GM19467 (cell line): Measurements from ENCODE around the gene CASP2.

Source experiments
- ATAC-seq: cut with Tn5 transposase; IDR thresholded peaks from one replicate; pipeline ENCODE4 v1.9.1; 2021; ENCODE audit warnings: mild to moderate bottlenecking, moderate library complexity; ENCODE audit not compliant: unreplicated experiment

Gene CASP2

DNA sequence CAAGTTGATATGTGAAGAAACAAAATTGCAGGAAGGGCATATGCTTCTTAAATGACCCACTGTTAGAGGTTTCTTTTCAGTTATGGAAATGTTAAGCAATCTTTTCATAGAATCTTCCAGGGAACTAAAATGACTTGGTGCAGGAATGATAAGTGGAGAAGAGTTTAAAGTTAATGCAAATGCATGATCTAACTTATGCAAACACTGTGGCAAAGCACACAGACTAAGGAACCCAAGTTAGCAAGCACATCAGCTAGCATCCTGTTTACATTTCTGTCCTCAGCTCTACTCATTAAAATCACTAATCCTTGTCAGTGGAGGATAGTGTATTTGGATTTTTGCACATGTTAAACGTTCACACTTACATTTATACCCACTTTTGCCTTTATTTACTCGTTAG lies 37.1 kb downstream of the CASP2 start:
- peak; percentile 52 for ATAC-seq

GRCh38 chr7:143327903-143328302 lies 39.8 kb downstream of the CASP2 start:
- ATAC-seq = no peak

- no peak for ATAC-seq
Observed at GRCh38 chr7:143329471-143330170, 41.5 kb downstream of the CASP2 start.

DNA sequence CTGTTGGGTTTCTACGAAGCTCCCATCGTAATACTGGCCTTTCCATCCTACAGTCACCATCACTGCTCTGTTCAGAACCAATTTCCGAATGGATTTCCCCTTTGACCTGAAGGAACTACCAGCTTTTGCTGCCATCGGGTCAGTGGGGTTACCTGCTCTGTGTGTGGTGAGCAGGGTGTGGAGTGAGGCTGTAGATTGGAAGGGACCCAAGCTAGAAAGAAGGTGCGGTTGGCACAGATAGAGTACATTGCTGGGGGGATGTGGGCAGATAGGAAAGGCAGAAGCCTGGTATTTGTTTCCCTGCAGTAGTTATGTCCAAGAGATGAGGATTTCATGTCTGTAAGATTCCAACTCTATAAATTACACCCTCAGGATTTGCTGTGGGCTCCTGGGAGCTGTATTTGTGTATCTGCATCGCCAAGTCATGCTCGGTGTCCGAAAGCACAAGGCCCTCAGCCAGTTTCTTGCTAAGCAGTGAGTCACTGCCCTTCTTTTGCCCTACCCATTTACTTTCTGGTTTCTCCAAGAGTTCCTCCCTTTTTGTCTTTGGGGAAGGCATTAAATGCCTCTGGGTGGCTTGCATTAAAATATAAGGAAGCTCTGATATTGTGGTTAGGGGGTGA lies 43.1 kb downstream of the CASP2 start:
- ATAC-seq = no peak

DNA sequence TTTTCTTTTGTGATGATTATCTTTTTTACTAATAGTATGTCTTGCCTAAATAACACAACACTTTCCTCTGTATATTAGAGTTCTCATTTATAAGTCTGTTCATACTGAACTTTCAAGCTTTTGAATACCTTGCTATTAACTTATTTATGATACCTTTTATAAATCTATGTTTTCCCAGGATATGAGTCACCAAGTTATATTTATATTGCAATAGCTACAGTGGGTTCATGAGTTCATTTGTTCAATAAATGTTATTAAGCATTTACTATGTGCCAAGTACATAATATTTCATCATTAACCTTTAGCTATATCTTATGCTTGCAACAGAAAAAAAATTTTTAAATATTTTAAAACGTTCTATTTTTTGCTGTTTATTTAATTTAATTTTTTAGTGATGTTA lies 46.1 kb downstream of the CASP2 start:
- no peak for ATAC-seq

DNA sequence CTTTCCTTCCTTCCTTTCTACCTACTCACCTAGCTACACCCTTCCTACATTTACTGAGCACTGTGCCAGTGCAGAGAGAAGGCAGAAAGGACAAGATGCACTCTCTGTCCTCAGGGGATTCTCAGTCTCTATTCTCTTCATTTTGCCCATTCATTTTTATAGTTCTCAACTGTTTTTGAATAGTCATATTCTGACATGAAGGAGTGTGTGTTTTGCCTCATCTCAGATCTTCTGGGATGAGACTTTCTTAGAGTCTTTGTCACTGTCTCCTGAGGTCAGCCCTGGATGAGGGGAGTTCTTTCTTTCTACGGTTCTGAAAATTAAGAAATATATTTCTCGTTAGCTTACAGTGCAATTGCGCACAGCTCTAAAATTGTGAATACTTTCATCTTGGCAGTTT lies 49.1 kb downstream of the CASP2 start:
- ATAC-seq = no peak

- ATAC-seq = no peak
Observed at GRCh38 chr7:143341842-143342241, 53.7 kb downstream of the CASP2 start.

DNA sequence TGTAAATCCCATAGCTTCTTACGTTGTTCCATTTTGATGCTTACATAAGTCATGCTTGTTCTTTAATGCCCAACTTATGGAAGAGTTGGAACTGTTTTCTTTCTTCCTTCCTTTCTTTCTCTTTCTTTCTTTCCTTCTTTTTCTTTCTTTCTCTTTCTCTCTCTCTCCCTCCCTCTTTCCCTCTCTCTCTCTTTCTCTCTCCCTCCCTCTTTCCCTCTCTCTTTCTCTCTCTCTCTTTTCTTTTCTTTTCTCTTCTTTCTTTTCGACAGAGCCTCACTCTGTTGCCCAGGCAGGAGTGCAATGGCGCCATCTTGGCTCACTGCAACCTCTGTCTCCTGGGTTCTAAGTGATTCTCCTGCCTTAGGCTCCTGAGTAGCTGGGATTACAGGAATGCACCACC lies 55.4 kb downstream of the CASP2 start:
- no peak for ATAC-seq

- ATAC-seq = no peak
Observed at GRCh38 chr7:143345428-143345900, 57.3 kb downstream of the CASP2 start.

GRCh38 chr7:143346018-143346417 lies 57.9 kb downstream of the CASP2 start:
- ATAC-seq = no peak

- ATAC-seq = no peak
Observed at GRCh38 chr7:143347950-143348349, 59.8 kb downstream of the CASP2 start.

DNA sequence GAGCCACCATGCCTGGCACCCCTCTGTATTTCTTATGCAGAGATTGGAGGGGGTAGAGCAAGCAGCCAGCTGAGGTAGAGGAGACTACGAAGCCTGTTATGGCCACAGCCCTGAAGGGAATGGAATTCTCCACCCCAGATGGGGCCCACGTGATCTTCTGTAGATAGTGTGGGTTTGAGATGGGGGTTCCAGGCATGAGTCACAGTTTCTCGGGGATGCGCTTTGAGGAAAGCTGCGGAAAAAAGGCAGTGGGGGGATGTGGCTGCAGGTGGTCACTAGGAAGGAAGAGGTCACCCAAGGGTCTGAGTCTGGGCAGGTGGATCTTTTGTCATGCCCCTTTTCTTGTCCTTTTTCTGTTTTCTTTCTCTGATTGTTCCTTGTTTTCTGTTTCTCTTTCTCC lies 62.9 kb downstream of the CASP2 start:
- no peak for ATAC-seq

DNA sequence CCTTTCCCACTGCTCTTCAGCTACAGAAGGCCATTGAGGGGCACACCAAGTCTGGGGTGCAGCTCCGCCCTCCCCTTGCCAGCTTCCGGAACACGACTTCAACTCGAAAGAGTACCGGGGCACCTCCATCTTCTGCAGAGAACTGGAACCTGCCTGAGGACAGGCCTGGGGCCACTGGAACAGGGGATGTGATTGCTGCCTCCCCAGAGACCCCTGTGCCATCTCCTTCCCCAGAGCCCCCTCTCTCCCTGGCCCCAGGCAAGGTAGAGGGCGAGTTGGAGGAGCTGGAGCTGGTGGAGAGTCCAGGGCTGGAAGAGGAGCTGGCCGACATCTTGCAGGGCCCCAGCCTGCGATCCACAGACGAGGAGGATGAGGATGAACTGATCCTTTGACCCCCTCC lies 63.4 kb downstream of the CASP2 start:
- ATAC-seq = no peak

GRCh38 chr7:143352531-143353002 lies 64.4 kb downstream of the CASP2 start:
- no peak for ATAC-seq

- ATAC-seq = no peak
Observed at GRCh38 chr7:143354376-143354775, 66.2 kb downstream of the CASP2 start.

- no peak for ATAC-seq
Observed at GRCh38 chr7:143354965-143355364, 66.8 kb downstream of the CASP2 start.

DNA sequence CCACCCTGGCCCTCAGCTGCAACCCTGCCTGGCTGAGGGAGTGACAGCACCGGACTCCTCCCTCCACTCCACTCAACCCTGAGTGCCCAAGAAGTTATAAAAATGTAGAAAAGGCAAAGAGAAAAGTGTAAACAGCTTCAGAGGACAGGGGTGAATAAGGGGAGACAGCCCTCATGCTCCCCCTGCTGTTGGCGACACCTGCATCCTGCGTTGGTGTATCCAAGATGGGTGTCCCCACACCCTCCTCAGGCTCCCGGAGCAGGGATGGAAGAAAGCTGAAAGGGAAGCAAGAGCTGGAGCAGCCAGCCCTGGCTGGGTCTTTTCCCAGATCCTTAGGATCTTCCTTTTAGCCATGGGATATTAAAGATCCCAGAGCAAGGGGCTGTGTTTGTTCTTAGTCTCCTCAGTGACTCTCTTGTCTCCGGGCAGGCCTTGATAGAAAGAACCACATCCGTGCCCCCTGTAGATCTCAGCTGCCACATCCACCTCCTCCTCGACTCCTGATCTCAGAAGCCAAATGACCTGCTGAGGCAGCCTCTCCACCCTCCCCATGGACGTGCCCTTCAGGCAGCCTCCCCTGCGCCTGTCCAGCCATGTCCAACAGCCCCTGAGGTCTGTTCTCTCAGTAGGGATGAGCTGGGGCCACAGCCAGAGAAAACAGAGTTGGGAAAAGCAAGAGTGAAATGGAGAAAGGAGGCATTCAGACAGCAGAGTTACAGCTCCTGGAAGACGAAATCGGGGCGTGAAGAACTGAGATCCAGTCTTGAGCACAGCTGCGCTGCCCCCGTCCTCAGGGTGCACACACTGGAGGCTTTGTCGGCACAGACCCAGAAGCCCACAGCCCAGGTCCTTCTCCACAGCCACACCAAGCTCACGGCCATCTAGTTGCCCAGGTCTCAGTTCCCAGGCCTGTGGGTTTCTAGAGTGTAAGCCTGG lies 67.6 kb downstream of the CASP2 start:
- ATAC-seq = no peak

GRCh38 chr7:143356414-143357050 lies 68.4 kb downstream of the CASP2 start:
- ATAC-seq = no peak
